IPS-18a (cell line): ENCODE measurements around the gene RPS3.
A peak's percentile ranks its signal among the peaks of the same experiment; 100 is the strongest.
"Not testable (repeated sequence)": the region's sequence is repeated elsewhere in the genome, so short reads cannot be mapped to it uniquely, and the experiment has no call there.

Experiments used
- H3K27ac ChIP-seq: one replicate; pipeline ENCODE4 v1.5.1; 2013; ENCODE audit warnings: low read length
- H3K27me3 ChIP-seq: one replicate; pipeline ENCODE4 v1.6.1; 2013; ENCODE audit warnings: mild to moderate bottlenecking, low read length; ENCODE audit not compliant: control insufficient read depth, insufficient read depth
- H3K36me3 ChIP-seq: one replicate; pipeline ENCODE4 v1.6.1; 2013; ENCODE audit warnings: low read depth, low read length; ENCODE audit not compliant: control insufficient read depth
- H3K4me1 ChIP-seq: one replicate; pipeline ENCODE4 v1.6.1; 2013; ENCODE audit warnings: low read depth, low read length; ENCODE audit not compliant: control insufficient read depth
- H3K4me3 ChIP-seq: one replicate; pipeline ENCODE4 v1.5.1; 2013; ENCODE audit warnings: low read length
- H3K9ac ChIP-seq: one replicate; pipeline ENCODE4 v1.6.1; 2013; ENCODE audit warnings: mild to moderate bottlenecking, low read length, moderate library complexity
- H3K9me3 ChIP-seq: one replicate; pipeline ENCODE4 v1.6.1; 2013; ENCODE audit warnings: low read depth, low read length; ENCODE audit not compliant: control insufficient read depth

RPS3 gene

DNA sequence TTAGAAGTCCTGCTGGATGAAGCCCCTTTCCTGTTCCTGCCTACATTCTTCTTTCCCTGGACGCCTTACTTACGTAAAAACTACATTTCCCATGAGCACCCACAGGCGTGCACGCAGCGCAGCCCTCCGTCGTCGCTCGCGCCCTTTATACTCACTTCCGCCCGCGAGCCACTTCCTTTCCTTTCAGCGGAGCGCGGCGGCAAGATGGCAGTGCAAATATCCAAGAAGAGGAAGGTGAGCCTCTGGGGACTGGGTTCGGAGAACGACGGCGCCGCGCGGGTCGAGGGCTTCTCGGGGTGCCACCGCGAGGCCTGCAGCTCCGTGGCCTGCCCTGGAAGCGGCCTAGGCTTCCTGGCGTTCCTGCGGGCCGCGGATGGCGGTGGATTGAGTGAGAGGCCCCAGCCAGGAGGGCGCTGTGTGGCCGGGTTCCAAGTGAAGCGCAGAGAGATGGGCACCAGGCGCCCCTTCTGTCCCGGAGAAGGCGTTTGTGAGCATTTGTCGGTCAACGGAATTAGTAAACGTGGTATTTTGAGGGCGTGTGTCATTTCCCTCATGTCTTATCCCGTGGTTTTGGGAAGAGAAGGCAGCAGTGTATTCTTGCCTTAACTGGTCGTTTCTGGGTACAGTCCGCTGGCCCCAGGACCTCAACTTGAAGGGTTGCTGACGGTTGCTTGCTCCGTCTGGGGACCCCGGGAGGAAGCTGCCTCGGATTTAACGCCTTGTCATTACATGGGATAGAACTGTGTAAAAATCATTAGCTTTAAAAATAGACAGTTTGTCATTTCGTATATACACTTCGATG lies at the start of gene RPS3:
Gene RPS3, plus strand, starts transcription at position 175 of the 802 bp plus-strand sequence. Its CDS starts 30 bp downstream, at position 205.
- peaks cover 7% of the 10 kb centered on the region for H3K4me1 ChIP-seq
- peak within 1 kb of the TSS; percentile 87 for H3K27ac ChIP-seq
- peak within 1 kb of the TSS; percentile 94 for H3K4me3 ChIP-seq
- peak within 1 kb of the TSS; percentile 96 for H3K9ac ChIP-seq
- no peaks in the 10 kb centered on the region for H3K9me3 ChIP-seq
- no peaks in the 10 kb centered on the region for H3K27me3 ChIP-seq
- H3K36me3 ChIP-seq: peaks cover 37% of the 10 kb centered on the region

DNA sequence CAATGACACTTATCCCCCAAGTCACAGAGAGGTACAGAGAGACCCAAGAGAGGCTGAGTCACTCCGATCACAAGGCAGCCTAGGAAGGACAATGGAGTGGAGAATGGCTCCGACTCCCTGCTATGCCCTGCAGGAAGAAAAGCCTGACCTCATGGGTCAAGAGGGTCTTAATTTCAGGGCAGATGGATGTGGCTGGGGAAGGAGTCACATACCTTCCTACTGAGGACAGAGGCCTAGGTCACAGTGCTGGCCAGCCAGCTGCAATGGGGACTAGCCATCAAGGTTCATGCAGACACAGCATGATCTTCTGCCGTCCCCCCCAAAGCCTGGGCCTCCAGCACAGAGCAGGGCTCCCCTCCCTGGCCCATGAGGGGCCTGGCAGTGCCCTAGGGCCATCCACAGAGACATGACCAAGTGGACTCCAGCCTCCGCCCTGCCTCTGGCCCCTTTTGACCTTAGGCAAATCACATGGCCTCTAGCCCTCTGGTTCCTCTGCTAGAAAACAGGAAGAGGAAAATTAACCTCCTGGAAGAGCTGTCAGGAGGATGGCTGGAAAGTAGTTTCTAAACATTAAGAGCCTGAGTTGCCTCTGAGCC lies 49.7 kb upstream of the RPS3 start:
- no peak overlapping the region for H3K4me3 ChIP-seq
- H3K36me3 ChIP-seq: no peaks in the 10 kb centered on the region
- H3K27me3 ChIP-seq: peaks cover 15% of the 10 kb centered on the region
- peaks cover 19% of the 10 kb centered on the region for H3K4me1 ChIP-seq
- H3K9me3 ChIP-seq: no peaks in the 10 kb centered on the region
- H3K27ac ChIP-seq: no peak overlapping the region
- no peak overlapping the region for H3K9ac ChIP-seq

DNA sequence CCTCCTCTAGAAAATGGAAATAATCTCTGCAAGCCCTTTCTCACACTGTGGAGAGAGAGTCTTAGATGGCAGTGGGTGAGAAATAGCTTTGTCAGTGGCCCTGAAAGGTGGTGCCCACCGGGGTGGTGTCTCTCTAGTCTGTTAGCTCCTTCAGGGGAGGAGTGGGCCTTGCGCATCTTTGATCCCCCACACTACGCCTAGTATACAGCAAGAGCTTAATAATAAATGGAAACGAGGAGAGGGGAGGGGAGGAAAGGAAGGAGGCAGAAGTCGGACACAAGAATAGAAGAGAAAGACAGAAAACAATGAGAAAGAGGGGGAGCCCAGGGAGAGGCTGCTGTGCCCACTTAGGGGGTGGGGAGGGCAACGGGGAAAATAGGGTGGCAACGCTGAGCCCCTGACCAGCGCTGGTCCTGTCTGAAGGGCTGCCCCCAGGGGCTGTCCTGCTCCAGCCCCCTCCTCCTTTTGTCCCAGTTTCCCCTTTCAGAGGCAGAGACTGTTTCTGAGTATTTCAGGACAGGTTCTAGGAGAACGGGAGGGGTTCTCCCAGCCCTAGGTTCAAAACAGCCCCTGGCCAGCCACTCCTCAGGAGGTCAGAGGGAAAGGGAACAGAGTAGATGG lies 49.1 kb upstream of the RPS3 start:
- H3K4me1 ChIP-seq: peaks cover 19% of the 10 kb centered on the region
- H3K27ac ChIP-seq: no peak overlapping the region
- no peaks in the 10 kb centered on the region for H3K36me3 ChIP-seq
- H3K4me3 ChIP-seq: peak overlapping the region; percentile 3
- H3K9ac ChIP-seq: no peak overlapping the region
- H3K9me3 ChIP-seq: no peaks in the 10 kb centered on the region
- H3K27me3 ChIP-seq: peaks cover 15% of the 10 kb centered on the region

DNA sequence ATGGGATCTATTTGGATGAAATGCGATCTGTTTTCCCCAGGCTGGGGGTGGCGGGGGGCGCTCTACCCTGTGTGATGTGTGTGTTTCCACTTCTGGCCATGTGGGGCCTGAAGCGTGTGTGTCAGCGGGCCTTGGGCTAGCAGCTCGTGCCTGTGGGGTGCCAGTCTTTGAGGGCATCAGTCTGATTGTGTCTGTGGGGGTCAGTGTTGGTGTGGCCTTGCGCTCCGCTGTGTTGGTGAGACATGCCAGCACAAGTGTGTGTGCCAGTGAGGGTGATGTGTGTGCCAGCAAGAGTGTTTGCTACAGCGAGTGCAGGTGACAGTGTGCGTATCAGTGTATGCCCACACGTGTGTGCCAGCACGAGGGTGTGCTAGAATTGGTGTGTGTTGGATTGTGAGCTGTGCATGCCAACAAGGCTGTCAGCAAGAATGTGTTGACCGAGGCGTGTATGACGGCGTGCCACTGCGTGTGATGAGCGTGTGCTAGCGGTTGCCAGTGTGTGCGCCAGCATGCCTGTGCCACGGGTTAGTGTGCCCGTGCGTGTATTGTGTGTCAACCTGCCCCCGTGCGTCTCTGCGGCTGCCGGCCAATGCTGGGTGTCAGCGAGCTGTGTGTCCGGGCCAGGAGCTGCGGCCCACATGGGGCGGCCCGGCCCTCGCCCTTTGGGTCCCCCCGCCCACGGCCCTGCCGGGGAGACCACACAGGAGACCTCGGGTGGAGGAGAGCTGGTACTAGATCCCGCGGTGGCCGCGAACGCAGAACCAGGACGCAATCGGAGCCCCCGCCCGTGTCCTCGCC lies 48.4 kb upstream of the RPS3 start:
- Histone ChIP-seq H3K27ac (no peak overlapping the region), H3K4me3 (peak overlapping the region; percentile 60), H3K9ac (no peak overlapping the region), H3K4me1 (peaks cover 19% of the 10 kb centered on the region), H3K36me3 (no peaks in the 10 kb centered on the region), H3K27me3 (peaks cover 15% of the 10 kb centered on the region), H3K9me3 (no peaks in the 10 kb centered on the region)

- H3K9ac ChIP-seq: no peak within 1 kb of the TSS
- peaks cover 19% of the 10 kb centered on the region for H3K4me1 ChIP-seq
- no peaks in the 10 kb centered on the region for H3K36me3 ChIP-seq
- H3K9me3 ChIP-seq: no peaks in the 10 kb centered on the region
- peak within 1 kb of the TSS; percentile 60 for H3K4me3 ChIP-seq
- H3K27me3 ChIP-seq: peaks cover 15% of the 10 kb centered on the region
- no peak within 1 kb of the TSS for H3K27ac ChIP-seq
These were observed 47.9 kb upstream of the RPS3 start, which contains the start of gene ARRB1 for GRCh38 chr11:75351541-75351790. ARRB1 (minus strand) TSS chr11:75351661; CDS start chr11:75351607, 54 bp downstream.

GRCh38 chr11:75351791-75352587 lies 47.3 kb upstream of the RPS3 start:
- Histone ChIP-seq H3K4me1 (peaks cover 19% of the 10 kb centered on the region), H3K27ac (no peak overlapping the region)

GRCh38 chr11:75352588-75353206 lies 46.6 kb upstream of the RPS3 start:
- Histone ChIP-seq H3K4me1 (peaks cover 19% of the 10 kb centered on the region), H3K9me3 (no peaks in the 10 kb centered on the region)

More at GRCh38 chr11:75351791-75352587, 47.3 kb upstream of the RPS3 start:
- Histone ChIP-seq H3K36me3 (no peaks in the 10 kb centered on the region), H3K27me3 (peaks cover 15% of the 10 kb centered on the region), H3K9ac (no peak overlapping the region), H3K4me3 (peak overlapping the region; percentile 60), H3K9me3 (no peaks in the 10 kb centered on the region)

DNA sequence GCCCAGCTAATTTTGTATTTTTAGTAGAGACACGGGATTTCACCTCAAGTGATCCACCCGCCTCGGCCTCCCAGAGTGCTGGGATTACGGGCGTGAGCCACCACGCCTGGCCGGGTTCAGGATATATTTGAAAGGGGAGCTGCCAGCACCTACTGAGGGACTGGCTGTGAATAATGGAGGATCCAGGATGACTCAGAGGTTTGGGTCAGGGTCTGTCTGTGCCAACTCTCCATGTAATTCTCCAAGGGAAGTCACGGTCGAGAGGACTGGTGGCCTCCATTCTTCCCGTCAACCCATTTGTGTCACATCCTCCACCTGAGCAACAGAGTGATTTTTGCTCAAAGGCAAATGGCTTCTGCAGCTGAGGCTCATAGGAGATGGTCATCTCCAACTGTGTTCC lies 44.3 kb upstream of the RPS3 start:
- Histone ChIP-seq H3K4me1 (peaks cover 8% of the 10 kb centered on the region), H3K27me3 (peaks cover 13% of the 10 kb centered on the region)

More at GRCh38 chr11:75352588-75353206, 46.6 kb upstream of the RPS3 start:
- H3K36me3 ChIP-seq: no peaks in the 10 kb centered on the region
- peak overlapping the region; percentile 60 for H3K4me3 ChIP-seq
- no peak overlapping the region for H3K27ac ChIP-seq
- no peak overlapping the region for H3K9ac ChIP-seq
- H3K27me3 ChIP-seq: peaks cover 15% of the 10 kb centered on the region

DNA sequence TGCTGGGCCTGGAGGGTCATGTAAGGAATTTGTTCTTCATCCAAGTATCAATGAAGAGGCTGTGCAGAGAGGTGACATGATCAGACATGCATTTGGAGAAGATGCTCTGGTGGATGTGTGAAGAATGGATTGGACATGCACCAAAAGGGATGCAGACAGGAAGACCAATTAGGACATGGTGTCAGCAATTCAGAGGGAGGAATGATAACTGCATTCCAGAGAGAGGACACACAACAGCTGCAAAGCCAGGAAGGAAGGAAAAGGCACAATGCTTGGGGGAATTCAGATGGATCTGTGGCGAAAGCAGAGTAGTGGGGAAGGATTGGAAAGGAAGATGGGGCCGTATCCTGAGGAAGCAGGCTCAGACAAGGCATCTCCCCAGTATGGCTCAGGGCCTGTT lies 42.7 kb upstream of the RPS3 start:
- Histone ChIP-seq H3K27me3 (no peaks in the 10 kb centered on the region), H3K36me3 (no peaks in the 10 kb centered on the region), H3K4me3 (no peak overlapping the region), H3K4me1 (no peaks in the 10 kb centered on the region), H3K9ac (no peak overlapping the region), H3K27ac (no peak overlapping the region), H3K9me3 (no peaks in the 10 kb centered on the region)

More for the DNA sequence above, 44.3 kb upstream of the RPS3 start:
- H3K9ac ChIP-seq: no peak overlapping the region
- H3K27ac ChIP-seq: no peak overlapping the region
- H3K4me3 ChIP-seq: no peak overlapping the region
- H3K36me3 ChIP-seq: no peaks in the 10 kb centered on the region
- no peaks in the 10 kb centered on the region for H3K9me3 ChIP-seq

- H3K27me3 ChIP-seq, H3K4me1 ChIP-seq: not testable (repeated sequence)
These were observed 37.0 kb upstream of the RPS3 start for GRCh38 chr11:75362285-75362684.

More at GRCh38 chr11:75362285-75362684, 37.0 kb upstream of the RPS3 start:
- H3K36me3 ChIP-seq, H3K9me3 ChIP-seq, H3K9ac ChIP-seq, H3K27ac ChIP-seq, H3K4me3 ChIP-seq: not testable (repeated sequence)
